Endothelial cell of umbilical vein (primary cell): ENCODE measurements around the gene BLZF1. TPM values are rescaled to one million over a fixed set of nuclear protein-coding genes. Genes with fewer than 3 reads are reported as not detected.

Experiments used
- BruUV-seq: library from RNA; stranded (reverse); fragments of 400-500 nt; replicated peaks from 2 replicates; lab custom pipeline; 2021; lab: Mats Ljungman, UMichigan
- CTCF ChIA-PET: fragments of 300-600, 350-600 bp; sonication (Branson Sonifier 250); formaldehyde crosslinking; loops from one replicate; lab custom pipeline; 2021; ENCODE audit warnings: antibody characterized with exemption, inconsistent platforms; lab: Charles Lee
- POLR2A ChIA-PET: fragments of 300-600, 350-600 bp; sonication (Branson Sonifier 250); formaldehyde crosslinking; loops from one replicate; lab custom pipeline; 2021; ENCODE audit warnings: antibody characterized with exemption, inconsistent platforms; lab: Charles Lee
- DNase-seq: peaks from one replicate; pipeline ENCODE4 v3.0.0-alpha.2; 2011; ENCODE audit warnings: low read depth, low spot score
- FAIRE-seq: peaks from 2 replicates; lab custom pipeline; 2011; peaks lifted over from hg19 to GRCh38; lab: Jason Lieb, UNC
- H2AFZ ChIP-seq: 2 replicates; pipeline ENCODE4 v1.6.0; 2012; ENCODE audit warnings: low read depth, low read length, control low read depth, inconsistent platforms
- H3K27ac ChIP-seq: 2 replicates; pipeline ENCODE4 v1.5.1; 2011; ENCODE audit warnings: low read depth, mild to moderate bottlenecking, control low read depth, low read length, moderate library complexity; ENCODE audit not compliant: insufficient read depth
- H3K27me3 ChIP-seq, 2 experiments: 2 replicates each; pipeline versions ENCODE4 v1.6.0 to v1.6.1; 2011; ENCODE audit warnings: low read length in 2 of 2, mixed read lengths in 1 of 2; ENCODE audit not compliant: control insufficient read depth in 2 of 2, insufficient read depth in 2 of 2
- H3K36me3 ChIP-seq, 2 experiments: 2 replicates in 1 of 2; 3 replicates in 1 of 2; pipeline ENCODE4 v1.5.1; 2011; ENCODE audit warnings: low read length in 2 of 2, mild to moderate bottlenecking in 1 of 2, moderate library complexity in 1 of 2; ENCODE audit not compliant: control insufficient read depth in 2 of 2, insufficient read depth in 2 of 2; ENCODE audit errors: extremely low read depth in 1 of 2
- H3K4me1 ChIP-seq: 3 replicates; pipeline ENCODE4 v1.5.1; 2011; ENCODE audit warnings: mild to moderate bottlenecking, low read length; ENCODE audit not compliant: control insufficient read depth, insufficient read depth; ENCODE audit errors: extremely low read depth
- H3K4me2 ChIP-seq: 2 replicates; pipeline ENCODE4 v1.6.1; 2011; ENCODE audit warnings: low read length, control low read depth, mixed read lengths; ENCODE audit not compliant: insufficient read depth
- H3K4me3 ChIP-seq, 3 experiments: fragments of 200-600 bp in 1 of 3; sonication (generic), shearing (Covaris generic) in 1 of 3; replicated peaks in 1 of 3; 2 replicates each; pipeline ENCODE4 v1.5.1; 2011 to 2016; ENCODE audit warnings: control low read depth in 3 of 3, low read length in 3 of 3, mild to moderate bottlenecking in 2 of 3, inconsistent platforms in 1 of 3, low read depth in 1 of 3, moderate library complexity in 1 of 3; ENCODE audit not compliant: insufficient read depth in 1 of 3
- H3K79me2 ChIP-seq: 2 replicates; pipeline ENCODE4 v1.6.0; 2012; ENCODE audit warnings: low read length, inconsistent platforms; ENCODE audit not compliant: control insufficient read depth, insufficient read depth
- H3K9ac ChIP-seq: replicated peaks from 2 replicates; pipeline ENCODE3; 2011; ENCODE audit warnings: low read length, control low read depth; ENCODE audit not compliant: insufficient read depth; ENCODE audit errors: extremely low read depth
- H3K9me1 ChIP-seq: replicated peaks from 3 replicates; pipeline ENCODE4 v1.6.0; 2011; ENCODE audit warnings: mild to moderate bottlenecking, low read length; ENCODE audit not compliant: control insufficient read depth, insufficient read depth; ENCODE audit errors: extremely low read depth
- H3K9me3 ChIP-seq: replicated peaks from 2 replicates; pipeline ENCODE4 v1.5.1; 2012; ENCODE audit warnings: low read length, inconsistent platforms; ENCODE audit not compliant: control insufficient read depth, insufficient read depth
- H4K20me1 ChIP-seq: replicated peaks from 2 replicates; pipeline ENCODE3; 2011; ENCODE audit warnings: mild to moderate bottlenecking, low read length; ENCODE audit not compliant: control insufficient read depth, insufficient read depth; ENCODE audit errors: extremely low read depth
- EZH2 ChIP-seq: IDR thresholded peaks from 2 replicates; pipeline ENCODE4 v1.6.1; 2012; ENCODE audit warnings: borderline replicate concordance, low read depth, mild to moderate bottlenecking, moderate library complexity, low read length, inconsistent platforms; ENCODE audit not compliant: severe bottlenecking
- FOS ChIP-seq: IDR thresholded peaks from 2 replicates; pipeline ENCODE4 v1.6.1; 2011; ENCODE audit warnings: mild to moderate bottlenecking, low read length, moderate library complexity, borderline replicate concordance; ENCODE audit not compliant: insufficient read depth
- GATA2 ChIP-seq: IDR thresholded peaks from 2 replicates; pipeline ENCODE4 v1.7.0; 2011; ENCODE audit warnings: low read depth, mild to moderate bottlenecking, moderate library complexity, mixed read lengths, low read length; ENCODE audit not compliant: insufficient read length, insufficient read depth
- JUN ChIP-seq: IDR thresholded peaks from 2 replicates; pipeline ENCODE4 v1.6.1; 2011; ENCODE audit warnings: borderline replicate concordance, low read depth; ENCODE audit not compliant: insufficient read length, insufficient read depth
- MYC ChIP-seq: IDR thresholded peaks from one replicate; pipeline ENCODE4 v1.6.1; 2011; ENCODE audit warnings: mild to moderate bottlenecking, low read depth, low read length
- POLR2A ChIP-seq: IDR thresholded peaks from 2 replicates; pipeline ENCODE4 v1.6.1; 2012; ENCODE audit warnings: low read depth, mild to moderate bottlenecking, control low read depth, low read length
- POLR2AphosphoS5 ChIP-seq: IDR thresholded peaks from 2 replicates; pipeline ENCODE4 v1.6.1; 2012; ENCODE audit warnings: low read depth, mild to moderate bottlenecking, control low read depth, low read length, moderate library complexity; ENCODE audit not compliant: insufficient read depth
- dilution Hi-C: fragments of 300-500 bp; cut with MboI; formaldehyde crosslinking; loops from one replicate; pipeline ENCODE4 v1.15.0; 2019; ENCODE audit warnings: low sequenced_read_pairs; ENCODE audit not compliant: extremely low pct_ligation_motif_present
- intact Hi-C: fragments of 100-400 bp; cut with micrococcal nuclease; formaldehyde crosslinking; loops from one replicate; pipeline ENCODE4 v1.10.0; 2022
- polyA plus RNA-seq, 4 experiments: library from polyadenylated mRNA; depleted of rRNA in 3 of 4; stranded (reverse) in 3 of 4; unstranded in 1 of 4; fragments of >200 nt; gene quantifications; 2 replicates each; pipeline versions ENCODE4 v1.2.1 to v1.2.3, GENCODE V29; 2011 to 2012; ENCODE audit warnings: missing spikeins in 1 of 4
- total RNA-seq: library from RNA; stranded (reverse); gene quantifications from 2 replicates; pipeline ENCODE4 v1.2.3, GENCODE V29; 2021
- TF ChIP-seq, protein P1 (sequence below), 2 donors: IDR thresholded peaks; 1 replicate in 1 of 2; 2 replicates in 1 of 2; pipeline ENCODE4 v1.5.1; 2011; ENCODE audit warnings: low read length in 2 of 2, mild to moderate bottlenecking in 2 of 2, moderate library complexity in 2 of 2, control low read depth in 1 of 2, inconsistent platforms in 1 of 2, low read depth in 1 of 2; ENCODE audit not compliant: insufficient read depth in 1 of 2; ENCODE audit errors: extremely low read depth in 1 of 2
- TF ChIP-seq, protein P2 (sequence below): IDR thresholded peaks from 2 replicates; pipeline ENCODE4 v1.6.1; 2011; ENCODE audit not compliant: insufficient read depth, insufficient read length

BLZF1 gene
- total and polyA plus RNA-seq, 2 donors (not counting 3 experiments of a cell fraction or from before 2014, with no cell fraction given), result 4.4 to 19.7 TPM

DNA sequence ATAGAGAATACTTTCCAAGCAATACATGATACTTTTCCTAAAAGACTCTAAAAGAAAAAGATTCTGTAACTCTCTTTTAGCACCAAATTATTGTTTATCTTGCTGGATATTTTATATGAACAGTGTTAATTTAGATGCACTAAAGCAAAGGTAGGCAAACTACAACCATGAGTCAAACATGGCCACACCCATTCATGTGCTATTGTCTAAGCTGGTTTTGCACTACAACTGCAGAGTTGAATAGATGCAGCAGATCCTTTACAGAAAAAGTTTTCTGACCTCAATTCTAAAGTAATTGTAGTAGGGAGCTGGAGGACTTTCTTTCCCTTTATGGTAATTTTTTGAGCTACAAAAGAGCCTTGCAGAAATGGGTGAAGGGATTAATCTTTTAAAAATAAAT is 19.4 kb downstream of the BLZF1 start:
- Histone ChIP-seq H3K9me1 (no peaks in the 10 kb centered on the region), H4K20me1 (no peaks in the 10 kb centered on the region), H3K27me3 (no peaks in the 10 kb centered on the region), H3K36me3 (peaks cover 7 to 16% of the 10 kb centered on the region in 2 experiments), H3K4me2 (no peak overlapping the region), H3K4me3 (no peak overlapping the region), H3K79me2 (no peaks in the 10 kb centered on the region), H3K4me1 (no peaks in the 10 kb centered on the region), H3K9me3 (no peaks in the 10 kb centered on the region), H2AFZ (no peak overlapping the region), H3K27ac (no peak overlapping the region), H3K9ac (no peak overlapping the region)
- intact Hi-C loops, result no loop called here
- BruUV-seq, result no TSS peak
- DNase-seq (no peak), FAIRE-seq (no peak)
- dilution Hi-C loops, result no loop called here
- ChIA-PET CTCF (interaction anchor here (0.8 to 1.5 kb wide), 4 partner anchors 19 to 784 kb away, joined by 3 read pairs; partner anchors contain the start of gene BLZF1), POLR2A (no interaction called here)
- TF ChIP-seq FOS (no peak), MYC (no peak), POLR2AphosphoS5 (no peak), POLR2A (no peak), JUN (no peak), EZH2 (no peak), GATA2 (no peak)
- TF ChIP-seq, protein P1, sequence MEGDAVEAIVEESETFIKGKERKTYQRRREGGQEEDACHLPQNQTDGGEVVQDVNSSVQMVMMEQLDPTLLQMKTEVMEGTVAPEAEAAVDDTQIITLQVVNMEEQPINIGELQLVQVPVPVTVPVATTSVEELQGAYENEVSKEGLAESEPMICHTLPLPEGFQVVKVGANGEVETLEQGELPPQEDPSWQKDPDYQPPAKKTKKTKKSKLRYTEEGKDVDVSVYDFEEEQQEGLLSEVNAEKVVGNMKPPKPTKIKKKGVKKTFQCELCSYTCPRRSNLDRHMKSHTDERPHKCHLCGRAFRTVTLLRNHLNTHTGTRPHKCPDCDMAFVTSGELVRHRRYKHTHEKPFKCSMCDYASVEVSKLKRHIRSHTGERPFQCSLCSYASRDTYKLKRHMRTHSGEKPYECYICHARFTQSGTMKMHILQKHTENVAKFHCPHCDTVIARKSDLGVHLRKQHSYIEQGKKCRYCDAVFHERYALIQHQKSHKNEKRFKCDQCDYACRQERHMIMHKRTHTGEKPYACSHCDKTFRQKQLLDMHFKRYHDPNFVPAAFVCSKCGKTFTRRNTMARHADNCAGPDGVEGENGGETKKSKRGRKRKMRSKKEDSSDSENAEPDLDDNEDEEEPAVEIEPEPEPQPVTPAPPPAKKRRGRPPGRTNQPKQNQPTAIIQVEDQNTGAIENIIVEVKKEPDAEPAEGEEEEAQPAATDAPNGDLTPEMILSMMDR (IDR thresholded peaks at IDR 0.05; ENCODE audit: extremely low read depth in 1 of 2, insufficient read depth in 1 of 2, low read depth in 1 of 2, low read length in 2 of 2), result no peak
- TF ChIP-seq, protein P2, sequence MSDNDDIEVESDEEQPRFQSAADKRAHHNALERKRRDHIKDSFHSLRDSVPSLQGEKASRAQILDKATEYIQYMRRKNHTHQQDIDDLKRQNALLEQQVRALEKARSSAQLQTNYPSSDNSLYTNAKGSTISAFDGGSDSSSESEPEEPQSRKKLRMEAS, result no peak
